Measurements from ENCODE around the gene LZTS3. TPM values are rescaled to one million over a fixed set of nuclear protein-coding genes. Genes with fewer than 3 reads are reported as not detected.
A peak's percentile ranks its signal among the peaks of the same experiment; 100 is the strongest.

The LZTS3 gene
- total RNA-seq, 1 donor from 2014 or later, result 0.84 TPM

DNA sequence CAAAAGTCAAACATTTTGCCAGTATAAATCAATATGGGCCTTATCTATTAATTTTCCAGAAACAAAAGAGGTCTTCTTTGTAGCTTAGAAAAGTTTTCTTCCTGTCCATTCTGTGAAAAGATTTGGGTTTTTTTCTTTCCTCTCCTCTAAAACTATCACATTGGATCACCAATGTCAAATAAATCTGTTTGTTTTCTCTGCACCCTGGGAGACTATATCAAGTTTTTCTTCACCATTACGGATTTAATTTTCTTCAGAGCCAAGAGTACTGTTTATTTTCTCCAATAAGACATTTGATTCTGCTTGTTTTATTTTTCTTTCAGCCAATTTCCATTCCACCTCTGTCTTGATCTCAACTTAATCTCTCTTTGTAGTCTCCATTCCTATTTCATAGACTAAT lies 1.9 kb upstream of the LZTS3 start:
- Mint-ChIP-seq H3K27ac (no peak overlapping the region), H3K27me3 (peaks cover 19% of the 10 kb centered on the region), H3K9me3 (no peaks in the 10 kb centered on the region), H3K4me1 (peaks cover 16% of the 10 kb centered on the region), H3K4me3 (no peak overlapping the region), H3K36me3 (ENCODE audit: low read depth) (peaks cover 2% of the 10 kb centered on the region)
- POLR2A ChIA-PET, result no interaction called here
- intact Hi-C loops (cut with micrococcal nuclease), result loop anchor here (10.0 kb wide), 1 partner anchor 230 kb away; the partner anchor contains the start of gene DNAAF9
- ATAC-seq (ENCODE audit: low read depth) (no peak), DNase-seq (no peak)
- TF ChIP-seq, protein P1, sequence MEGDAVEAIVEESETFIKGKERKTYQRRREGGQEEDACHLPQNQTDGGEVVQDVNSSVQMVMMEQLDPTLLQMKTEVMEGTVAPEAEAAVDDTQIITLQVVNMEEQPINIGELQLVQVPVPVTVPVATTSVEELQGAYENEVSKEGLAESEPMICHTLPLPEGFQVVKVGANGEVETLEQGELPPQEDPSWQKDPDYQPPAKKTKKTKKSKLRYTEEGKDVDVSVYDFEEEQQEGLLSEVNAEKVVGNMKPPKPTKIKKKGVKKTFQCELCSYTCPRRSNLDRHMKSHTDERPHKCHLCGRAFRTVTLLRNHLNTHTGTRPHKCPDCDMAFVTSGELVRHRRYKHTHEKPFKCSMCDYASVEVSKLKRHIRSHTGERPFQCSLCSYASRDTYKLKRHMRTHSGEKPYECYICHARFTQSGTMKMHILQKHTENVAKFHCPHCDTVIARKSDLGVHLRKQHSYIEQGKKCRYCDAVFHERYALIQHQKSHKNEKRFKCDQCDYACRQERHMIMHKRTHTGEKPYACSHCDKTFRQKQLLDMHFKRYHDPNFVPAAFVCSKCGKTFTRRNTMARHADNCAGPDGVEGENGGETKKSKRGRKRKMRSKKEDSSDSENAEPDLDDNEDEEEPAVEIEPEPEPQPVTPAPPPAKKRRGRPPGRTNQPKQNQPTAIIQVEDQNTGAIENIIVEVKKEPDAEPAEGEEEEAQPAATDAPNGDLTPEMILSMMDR (IDR thresholded peaks at IDR 0.05), result no peak
- CTCF ChIA-PET, result no interaction called here

DNA sequence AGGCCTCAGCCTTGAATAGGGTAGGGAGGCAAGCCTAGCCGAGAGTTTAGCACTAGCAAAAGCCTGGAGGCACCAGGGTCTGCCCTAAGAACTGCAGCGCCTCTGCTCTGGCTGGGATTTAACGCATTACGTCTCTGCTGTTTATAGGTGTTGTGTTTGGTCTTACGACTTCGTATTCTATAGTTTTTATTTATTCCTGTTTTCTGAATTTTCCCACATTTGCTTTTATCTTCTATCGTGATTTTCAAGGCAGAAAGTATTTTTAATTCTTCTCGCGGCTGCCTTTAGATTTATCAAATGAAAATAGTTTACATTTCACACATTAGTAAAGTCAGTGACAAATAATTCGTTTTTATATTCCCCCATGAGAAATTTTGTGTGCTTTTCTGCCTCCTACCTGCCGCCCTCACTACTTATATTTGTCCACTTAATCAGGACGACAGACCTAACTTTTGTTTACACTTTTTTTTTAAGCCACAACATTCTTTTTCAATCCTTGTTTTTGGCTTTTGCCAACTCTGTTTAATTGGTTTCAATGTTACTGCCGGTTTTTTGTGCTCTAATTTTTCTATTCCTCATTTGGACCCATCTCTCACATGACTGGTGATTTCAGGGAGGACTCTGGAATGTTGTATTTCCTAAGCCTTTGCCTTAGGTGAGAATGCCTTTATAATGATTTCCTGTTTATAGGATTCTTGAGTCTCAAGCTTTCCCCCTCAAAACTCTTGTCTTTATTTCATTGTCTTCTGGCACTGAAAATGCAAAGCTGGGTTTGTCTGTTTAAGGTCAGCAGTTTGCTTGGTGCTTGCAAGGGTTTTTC lies 1.3 kb upstream of the LZTS3 start:
- TF ChIP-seq, protein P1 (IDR thresholded peaks at IDR 0.05), result no peak
- intact Hi-C loops (cut with micrococcal nuclease), result loop anchor here (10.0 kb wide), 1 partner anchor 230 kb away; the partner anchor contains the start of gene DNAAF9
- ATAC-seq (ENCODE audit: low read depth), result no peak
- Mint-ChIP-seq H3K27ac (no peak overlapping the region), H3K9me3 (no peaks in the 10 kb centered on the region), H3K36me3 (ENCODE audit: low read depth) (peaks cover 2% of the 10 kb centered on the region), H3K4me3 (peak overlapping the region; percentile 82), H3K4me1 (peaks cover 16% of the 10 kb centered on the region), H3K27me3 (peaks cover 24% of the 10 kb centered on the region)
- POLR2A ChIA-PET, result no interaction called here
- no peak for DNase-seq
- CTCF ChIA-PET, result no interaction called here

DNA sequence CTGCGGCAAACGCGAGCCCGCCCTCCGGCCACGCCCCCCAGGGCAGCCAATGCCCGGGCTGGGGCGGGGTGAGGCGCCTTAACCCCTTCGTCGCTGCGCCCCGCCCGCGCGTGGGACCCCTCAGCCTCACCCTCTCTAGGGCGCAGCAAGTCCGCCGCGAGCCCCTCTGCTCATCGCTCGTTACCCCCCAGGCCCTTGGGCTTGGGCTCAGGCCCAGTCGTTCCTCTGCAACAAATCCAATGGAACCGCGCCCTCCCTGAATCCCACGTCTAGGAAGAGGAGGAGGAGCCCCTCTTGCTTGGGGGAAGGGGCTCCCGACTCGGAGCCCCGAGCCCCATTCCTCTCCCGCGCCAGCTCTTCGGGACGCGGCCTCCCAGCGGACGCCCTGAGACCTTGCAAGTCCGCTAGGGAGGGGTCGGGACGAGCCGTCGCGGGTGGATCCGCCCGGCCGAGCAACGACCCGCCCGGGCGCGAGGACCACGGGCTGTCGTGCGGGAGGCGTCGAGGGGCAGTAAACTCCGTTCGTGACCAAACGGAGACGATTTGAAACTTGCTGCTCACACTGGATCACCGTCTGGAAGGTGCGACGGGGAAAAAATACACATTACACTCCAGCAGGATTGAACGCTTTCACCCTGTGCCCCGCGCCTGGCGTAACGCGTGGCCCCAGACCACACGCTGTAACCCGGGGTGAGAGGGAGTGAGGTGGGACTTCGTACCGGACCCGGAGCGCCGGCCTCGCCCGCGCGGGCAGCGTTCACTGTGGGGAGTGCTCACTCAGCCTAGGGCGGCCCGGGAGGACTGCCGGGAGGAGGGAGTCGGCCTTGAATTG lies 477 bp upstream of the LZTS3 start:
- DNase-seq, result peak; percentile 93
- intact Hi-C loops (cut with micrococcal nuclease), result loop anchor here (1.0 to 10.0 kb wide), 4 partner anchors 15 to 301 kb away; partner anchors contain the start of genes DDRGK1, DNAAF9, FASTKD5 and PTPRA
- TF ChIP-seq, protein P1 (IDR thresholded peaks at IDR 0.05), result no peak
- Mint-ChIP-seq H3K27me3 (peaks cover 30% of the 10 kb centered on the region), H3K36me3 (ENCODE audit: low read depth) (peaks cover 2% of the 10 kb centered on the region), H3K27ac (no peak overlapping the region), H3K9me3 (no peaks in the 10 kb centered on the region), H3K4me1 (peaks cover 16% of the 10 kb centered on the region), H3K4me3 (peak overlapping the region; percentile 82)
- peak; percentile 32 for ATAC-seq (ENCODE audit: low read depth)
- ChIA-PET CTCF (no interaction called here), POLR2A (no interaction called here)

DNA sequence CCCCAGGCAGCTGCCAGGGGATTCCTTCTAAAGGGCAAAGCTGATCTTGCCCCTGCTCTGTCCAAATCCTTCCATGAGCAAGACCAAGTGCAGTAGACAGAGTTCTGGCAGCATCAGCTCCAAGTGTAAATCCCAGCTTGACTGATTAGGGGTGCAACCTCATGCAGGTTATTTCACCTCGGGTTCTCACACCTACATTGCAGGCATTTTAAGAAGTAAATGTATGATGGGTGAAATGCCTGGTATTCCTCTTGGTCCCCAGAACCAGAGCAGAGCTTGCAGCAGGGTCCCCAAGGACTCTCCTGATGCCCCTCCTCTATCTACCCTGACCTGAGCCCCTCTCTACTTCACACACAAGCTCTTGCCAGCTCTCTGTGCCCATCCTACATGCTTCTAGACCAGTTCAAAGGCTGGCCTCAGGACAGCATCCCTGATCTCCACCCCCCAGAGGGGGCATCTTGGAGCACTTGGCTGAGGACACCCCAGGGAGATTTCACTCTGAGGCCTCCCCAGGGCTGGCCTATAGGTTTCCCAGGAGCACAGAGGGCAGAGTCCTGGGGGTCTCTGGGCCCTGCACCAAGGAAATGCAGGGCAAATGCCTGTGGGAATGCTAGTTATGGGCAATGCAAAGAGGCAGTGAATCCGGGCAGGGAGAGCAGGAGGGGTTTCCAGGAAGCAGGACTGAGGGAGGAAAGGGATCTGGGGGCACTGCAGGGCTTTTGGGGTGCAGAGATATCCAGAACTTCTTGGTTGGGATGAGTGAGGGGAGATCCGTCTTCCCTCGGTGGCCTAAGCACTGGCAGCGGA lies 1.0 kb downstream of the LZTS3 start:
- Mint-ChIP-seq H3K4me1 (peaks cover 21% of the 10 kb centered on the region), H3K36me3 (ENCODE audit: low read depth) (peaks cover 2% of the 10 kb centered on the region), H3K27ac (no peak overlapping the region), H3K4me3 (peak overlapping the region; percentile 82), H3K9me3 (no peaks in the 10 kb centered on the region), H3K27me3 (peaks cover 38% of the 10 kb centered on the region)
- DNase-seq (no peak), ATAC-seq (ENCODE audit: low read depth) (no peak)
- TF ChIP-seq, protein P1 (IDR thresholded peaks at IDR 0.05), result no peak
- intact Hi-C loops (cut with micrococcal nuclease), result loop anchor here (2.0 to 10.0 kb wide), 2 partner anchors 32 to 232 kb away; partner anchors contain the start of genes DDRGK1 and DNAAF9
- POLR2A ChIA-PET, result interaction anchor here (0.7 kb wide), 3 partner anchors 13 to 1372 kb away, joined by 3 to 6 read pairs (median 4); no protein-coding TSS in a partner anchor
- CTCF ChIA-PET, result no interaction called here
